ENCODE results near the gene BCAN. TPM values are rescaled to one million over a fixed set of nuclear protein-coding genes. Genes with fewer than 3 reads are reported as not detected.
A peak's percentile ranks its signal among the peaks of the same experiment; 100 is the strongest.

BCAN gene
- total and polyA plus RNA-seq, 2 experiments from 2014 or later, result 2.3 to 5.5 TPM

GRCh38 chr1:156652131-156652991 is 10.4 kb downstream of the BCAN start:
- H3K27ac Mint-ChIP-seq, result no peak overlapping the region
- no peaks in the 10 kb centered on the region for H3K36me3 ChIP-seq (ENCODE audit: insufficient read depth)
- no peaks in the 10 kb centered on the region for H3K79me2 ChIP-seq (replicated peaks; ENCODE audit: insufficient read depth)
- H3F3A ChIP-seq (replicated peaks; ENCODE audit: low read depth), result 0 out of 2 replicates have a peak, but pooled peaks cover 5% of the 10 kb centered on the region
- H3K27me3 ChIP-seq (ENCODE audit: insufficient read depth), result peaks cover 86% of the 10 kb centered on the region
- DNase-seq (ENCODE audit: low spot score) (peak; percentile 93), ATAC-seq (peak; percentile 60)
- H3K4me1 ChIP-seq (ENCODE audit: insufficient read depth), result peaks cover 10% of the 10 kb centered on the region; the same call in 1 of the 2 replicates
- no peak overlapping the region; the same call in 2 of the 3 replicates for H3K4me3 Mint-ChIP-seq
- H3K9me2 ChIP-seq (ENCODE audit: insufficient read depth), result no peaks in the 10 kb centered on the region
- H3K9me3 Mint-ChIP-seq, result no peaks in the 10 kb centered on the region; the same call in 2 of the 3 replicates
- no peaks in the 10 kb centered on the region for H4K20me1 ChIP-seq (replicated peaks; ENCODE audit: insufficient read depth)
- no peak overlapping the region for H3K4me2 ChIP-seq
- peaks cover 31% of the 10 kb centered on the region for H3K4me1 Mint-ChIP-seq
- H3K4me3 ChIP-seq, result no peak overlapping the region
- no peak overlapping the region for H3K27ac ChIP-seq (ENCODE audit: low read depth)
- TF ChIP-seq REST (IDR thresholded peaks at IDR 0.05; ENCODE audit: unreplicated experiment), result peak; percentile 93
- TF ChIP-seq STAT1 (IDR thresholded peaks at IDR 0.05; ENCODE audit: unreplicated experiment), result no peak
- H3K27me3 Mint-ChIP-seq (ENCODE audit: insufficient read depth, low read depth, poor library complexity), result peaks cover 37% of the 10 kb centered on the region
- no peaks in the 10 kb centered on the region; the same call in 2 of the 3 replicates for H3K36me3 Mint-ChIP-seq (ENCODE audit: low read depth)
- H2AFZ ChIP-seq, result no peak overlapping the region

- Histone ChIP-seq H3K27me3 (ENCODE audit: insufficient read depth) (peaks cover 86% of the 10 kb centered on the region), H3K27ac (ENCODE audit: low read depth) (no peak overlapping the region), H3K79me2 (replicated peaks; ENCODE audit: insufficient read depth) (no peaks in the 10 kb centered on the region), H2AFZ (no peak overlapping the region), H3F3A (replicated peaks; ENCODE audit: low read depth) (0 out of 2 replicates have a peak, but pooled peaks cover 5% of the 10 kb centered on the region), H3K4me1 (ENCODE audit: insufficient read depth) (peaks cover 13% of the 10 kb centered on the region; the same call in 1 of the 2 replicates), H4K20me1 (replicated peaks; ENCODE audit: insufficient read depth) (no peaks in the 10 kb centered on the region), H3K9me2 (ENCODE audit: insufficient read depth) (no peaks in the 10 kb centered on the region), H3K36me3 (ENCODE audit: insufficient read depth) (no peaks in the 10 kb centered on the region), H3K4me2 (no peak overlapping the region), H3K4me3 (no peak overlapping the region)
- ATAC-seq (no peak), DNase-seq (ENCODE audit: low spot score) (no peak)
- no peak overlapping the region for H3K27ac Mint-ChIP-seq
- H3K36me3 Mint-ChIP-seq (ENCODE audit: low read depth), result no peaks in the 10 kb centered on the region; the same call in 2 of the 3 replicates
- TF ChIP-seq REST (IDR thresholded peaks at IDR 0.05; ENCODE audit: unreplicated experiment) (no peak), ZNF331 (CRISPR knock-in tag; IDR thresholded peaks at IDR 0.05; ENCODE audit: low read depth) (no peak), STAT1 (IDR thresholded peaks at IDR 0.05; ENCODE audit: unreplicated experiment) (no peak), NANOG (IDR thresholded peaks at IDR 0.05; ENCODE audit: borderline replicate concordance) (no peak), ZNF114 (CRISPR knock-in tag; IDR thresholded peaks at IDR 0.05) (no peak)
- no peak overlapping the region; the same call in 2 of the 3 replicates for H3K4me3 Mint-ChIP-seq
- H3K4me1 Mint-ChIP-seq, result peaks cover 31% of the 10 kb centered on the region
- no peaks in the 10 kb centered on the region; the same call in 2 of the 3 replicates for H3K9me3 Mint-ChIP-seq
- H3K27me3 Mint-ChIP-seq (ENCODE audit: insufficient read depth, low read depth, poor library complexity), result peaks cover 35% of the 10 kb centered on the region
Observed at GRCh38 chr1:156652992-156653355, 11.1 kb downstream of the BCAN start.

Measured in GM23338 (cell line).